Amygdala (tissue), 56 donors: Measurements from ENCODE around the gene SBNO1.
"Not testable (repeated sequence)": the region's sequence is repeated elsewhere in the genome, so short reads cannot be mapped to it uniquely, and the experiment has no call there.

Source experiments
- DNase-seq, 56 donors: peaks; one replicate each; lab custom pipeline; 2025; lab: John Stamatoyannopoulos, UW

The SBNO1 gene

GRCh38 chr12:123356159-123356670, 8.4 kb downstream of the SBNO1 start:
- DNase-seq = no peak

DNA sequence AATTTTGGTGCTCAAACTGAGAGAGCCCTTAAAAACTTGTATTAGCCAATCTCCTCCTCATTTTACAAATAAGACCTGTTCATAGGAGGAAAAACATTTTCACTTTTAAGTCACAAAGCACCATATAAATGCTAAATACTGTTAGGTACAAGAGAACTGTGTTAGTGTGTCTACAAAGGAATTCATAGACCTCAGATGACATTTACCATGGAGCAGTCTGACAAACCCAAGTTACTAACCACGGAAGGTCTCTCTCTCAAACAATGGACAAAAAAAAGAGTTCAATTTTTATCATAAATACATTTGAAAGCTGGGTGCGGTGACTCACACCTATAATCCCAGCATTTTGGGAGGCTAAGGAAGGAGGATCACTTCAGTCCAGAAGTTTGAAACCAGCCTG, 10.0 kb downstream of the SBNO1 start:
- no peak for DNase-seq

DNA sequence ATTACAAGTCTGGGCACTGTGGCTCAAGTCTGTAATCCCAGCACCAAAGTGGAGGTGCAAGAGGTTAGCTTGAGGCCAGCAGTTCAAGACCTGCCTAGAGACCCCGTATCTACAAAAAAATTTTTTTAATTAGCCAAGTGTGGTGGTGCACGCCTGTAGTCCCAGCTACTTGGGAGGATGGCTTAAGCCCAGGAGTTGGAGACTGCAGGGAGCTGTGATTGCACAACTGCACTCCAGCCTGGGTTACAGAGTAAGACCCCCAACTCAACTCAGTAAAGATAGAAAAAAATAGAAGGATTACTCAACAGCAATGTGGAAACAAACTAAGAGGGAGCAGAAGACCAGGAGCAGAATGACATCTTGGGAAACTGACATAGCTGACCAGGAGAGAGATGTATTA, 13.3 kb downstream of the SBNO1 start:
- no peak for DNase-seq

DNA sequence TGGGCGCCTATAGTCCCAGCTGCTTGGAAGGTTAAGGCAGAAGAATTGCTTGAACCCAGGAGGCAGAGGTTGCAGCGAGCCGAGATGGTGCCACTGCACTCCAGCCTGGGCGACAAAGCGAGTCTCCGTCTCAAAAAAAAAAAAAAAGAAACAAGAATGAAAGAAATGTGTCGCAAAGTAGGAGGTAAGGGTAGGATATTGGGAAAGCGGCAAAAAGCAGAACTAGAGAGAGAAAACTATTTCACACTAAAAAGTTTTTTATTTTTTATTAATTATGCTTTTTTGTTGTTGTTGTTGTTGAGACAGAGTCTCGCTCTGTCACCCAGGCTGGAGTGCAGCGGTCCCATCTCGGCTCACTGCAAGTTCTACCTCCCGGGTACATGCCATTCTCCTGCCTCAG, 17.7 kb downstream of the SBNO1 start:
- no peak for DNase-seq

DNA sequence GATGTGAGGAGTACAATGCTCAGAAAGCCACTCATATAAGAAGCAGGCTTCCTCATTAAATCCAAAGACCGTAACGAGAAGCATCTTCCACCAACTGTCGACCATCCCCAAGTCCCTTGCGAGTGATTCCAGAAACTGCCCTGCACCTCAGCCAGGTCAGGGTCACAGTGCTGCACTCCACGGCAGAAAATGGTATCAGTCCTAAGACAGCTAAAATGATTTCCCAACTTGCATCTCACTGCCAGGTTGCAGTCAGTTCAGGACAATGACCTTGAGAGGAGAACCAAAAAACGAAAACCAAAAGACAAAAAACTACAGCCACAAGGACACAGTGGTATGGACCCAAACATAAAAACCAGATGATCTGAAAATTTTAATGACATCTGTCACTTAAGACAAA, 20.6 kb downstream of the SBNO1 start:
- no peak for DNase-seq

GRCh38 chr12:123337070-123337469, 27.6 kb downstream of the SBNO1 start:
- DNase-seq = no peak

DNA sequence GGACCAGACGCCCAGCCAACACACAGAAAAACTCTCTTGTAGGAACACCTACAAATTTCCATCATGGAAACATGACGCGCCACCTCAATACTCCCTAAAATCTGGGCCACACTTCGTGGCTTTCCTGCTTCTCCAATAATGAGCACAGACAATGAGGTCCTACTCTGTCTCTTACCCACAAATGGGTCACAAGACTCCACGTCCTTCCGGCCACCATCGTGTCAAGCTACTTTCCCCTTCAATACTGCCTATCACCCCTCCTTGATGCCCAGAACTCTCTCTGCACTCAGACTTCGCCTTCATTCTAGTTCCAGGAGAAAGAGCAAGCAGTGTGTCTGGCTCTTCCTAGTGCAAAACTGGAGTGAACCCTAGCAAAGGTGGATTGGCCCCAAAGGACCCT, 28.1 kb downstream of the SBNO1 start:
- no peak for DNase-seq

DNA sequence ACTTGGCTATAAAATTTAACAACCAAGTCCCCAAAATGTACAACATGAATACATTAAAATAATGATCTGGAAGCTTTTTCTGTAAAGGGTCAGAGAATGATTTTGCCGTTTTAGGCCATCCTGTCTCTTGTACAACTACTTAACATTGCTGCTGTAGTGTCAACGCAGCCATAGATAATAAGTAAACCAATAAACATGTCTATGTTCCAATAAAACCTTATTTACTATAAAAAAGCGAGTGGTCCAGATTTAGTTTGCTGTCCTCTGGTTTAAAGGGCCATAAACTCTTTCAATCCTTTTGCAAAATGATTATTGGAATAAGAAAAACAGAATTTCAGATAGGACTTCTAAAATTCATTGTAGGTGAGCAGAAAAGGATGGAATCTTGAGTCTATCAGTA, 29.2 kb downstream of the SBNO1 start:
- no peak for DNase-seq

DNA sequence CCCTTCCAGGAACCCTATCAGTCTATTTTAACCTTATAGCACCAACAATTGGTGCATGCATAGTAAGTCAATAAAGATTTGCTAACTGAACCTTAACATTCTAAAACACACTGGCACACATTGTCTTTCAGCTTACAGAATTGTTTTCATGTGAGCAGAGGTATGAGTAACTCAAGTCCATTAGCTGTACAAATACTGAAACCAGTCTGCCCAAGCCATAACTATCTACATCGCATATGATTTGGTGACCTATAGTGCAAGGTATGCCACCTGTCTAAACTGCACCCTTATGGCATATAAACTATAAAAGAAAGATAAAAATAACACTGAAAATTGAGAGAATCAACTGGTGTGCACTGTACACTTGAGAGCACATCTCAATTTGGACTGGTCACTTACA, 34.8 kb downstream of the SBNO1 start:
- DNase-seq = no peak

DNA sequence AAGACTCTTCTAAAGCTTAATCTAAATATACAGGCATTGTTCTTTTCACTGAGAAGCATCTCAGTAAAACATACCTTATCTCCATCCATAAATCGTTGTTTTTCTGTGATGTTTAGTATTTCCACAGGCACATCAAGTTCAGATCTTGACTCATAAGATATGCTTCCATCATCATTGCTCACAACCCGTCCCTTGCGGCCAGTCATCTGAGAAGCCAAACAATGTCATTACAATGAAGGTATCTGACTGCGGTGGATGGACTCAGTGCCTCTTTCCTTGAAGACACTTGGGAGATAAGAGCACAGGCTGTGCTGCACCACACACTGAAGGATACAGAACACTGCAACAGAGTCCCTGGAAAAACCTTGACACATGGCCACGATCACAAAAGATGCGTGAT, 44.8 kb downstream of the SBNO1 start:
- no peak for DNase-seq

DNA sequence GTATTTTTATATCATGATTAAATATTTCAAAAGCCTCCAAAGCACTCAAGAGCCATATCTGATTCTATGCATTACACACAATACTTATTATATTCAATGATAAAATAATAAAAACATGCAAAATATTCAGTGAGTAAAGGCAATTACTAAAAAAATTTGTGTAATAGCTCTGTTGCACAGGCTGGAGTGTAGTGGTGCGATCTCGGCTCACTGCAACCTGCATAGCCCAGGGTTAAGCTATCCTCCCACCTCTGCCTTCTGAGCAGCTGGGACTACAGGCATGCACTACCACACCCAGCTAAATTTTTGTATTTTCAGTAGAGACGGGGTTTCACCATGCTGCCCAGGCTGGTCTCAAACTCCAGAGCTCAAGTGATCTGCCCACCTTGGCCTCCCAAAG, 45.4 kb downstream of the SBNO1 start:
- DNase-seq = no peak

GRCh38 chr12:123313046-123313445, 51.6 kb downstream of the SBNO1 start:
- not testable (repeated sequence) for DNase-seq

GRCh38 chr12:123306200-123306599, 58.4 kb downstream of the SBNO1 start:
- no peak for DNase-seq

GRCh38 chr12:123305136-123305535, 59.5 kb downstream of the SBNO1 start:
- no peak for DNase-seq

- DNase-seq = no peak
Measured at GRCh38 chr12:123293178-123293760, 71.4 kb downstream of the SBNO1 start.

DNA sequence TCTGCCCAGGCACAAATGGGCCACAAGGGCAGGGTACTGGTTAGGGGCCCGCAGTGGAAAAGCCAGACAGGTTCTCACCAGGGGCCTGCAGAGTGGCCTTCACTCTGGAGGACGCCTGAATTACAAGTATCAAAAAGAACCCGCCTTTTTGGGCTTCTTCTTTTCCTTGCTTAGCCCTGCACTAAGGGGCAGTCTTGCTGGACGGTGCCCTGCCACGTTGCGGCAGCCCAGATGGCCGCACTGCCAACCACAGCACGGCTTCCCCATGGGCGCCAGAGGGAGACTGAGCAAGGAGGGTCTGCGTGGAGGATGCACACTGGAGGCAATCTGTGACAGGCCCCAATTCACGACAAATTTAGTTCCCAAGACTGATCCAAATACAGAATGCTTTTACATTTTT, 74.7 kb downstream of the SBNO1 start:
- DNase-seq = no peak

- peak in 2 of 56 donors; percentile 9 to 17 for DNase-seq
Measured at GRCh38 chr12:123288751-123289346, 75.8 kb downstream of the SBNO1 start.

GRCh38 chr12:123286652-123287373, 77.8 kb downstream of the SBNO1 start:
- no peak for DNase-seq

- no peak for DNase-seq
Measured at GRCh38 chr12:123284669-123285068, 80.0 kb downstream of the SBNO1 start.

DNA sequence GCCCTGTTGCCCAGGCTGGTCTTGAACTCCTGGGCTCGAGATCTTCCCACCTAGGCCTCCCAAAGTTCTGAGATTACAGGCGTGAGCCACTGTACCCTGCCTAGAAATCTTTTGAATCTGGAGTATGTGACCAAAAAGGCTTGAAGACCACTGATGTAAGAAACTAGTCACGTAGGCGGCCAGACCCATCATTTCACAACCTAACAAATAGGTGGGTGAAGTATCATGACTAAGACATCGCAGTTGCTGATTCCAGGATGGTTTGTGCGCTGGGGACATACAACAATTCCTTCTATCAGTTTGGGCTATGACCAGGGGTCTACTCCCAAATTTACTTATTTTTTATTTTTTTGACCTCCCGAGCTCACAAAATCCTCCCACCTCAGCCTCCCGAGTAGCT, 81.2 kb downstream of the SBNO1 start:
- DNase-seq = no peak

DNA sequence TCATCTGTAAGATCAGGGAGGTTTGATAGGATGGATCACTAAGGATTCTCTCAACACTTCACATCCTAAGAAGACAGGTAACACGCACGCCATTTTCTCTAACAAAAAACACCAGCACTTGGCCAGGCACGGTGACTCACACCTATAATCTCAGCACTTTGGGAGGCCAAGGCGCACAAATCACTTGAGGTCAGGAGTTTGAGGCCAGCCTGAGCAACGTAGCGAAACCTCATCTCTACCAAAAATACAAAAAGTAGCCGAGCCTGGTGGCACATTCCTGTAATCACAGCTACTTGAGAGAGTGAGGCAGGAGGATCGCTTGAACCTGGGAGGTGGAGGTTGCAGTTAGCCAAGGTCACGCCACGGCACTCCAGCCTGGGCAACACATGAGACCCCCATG, 82.5 kb downstream of the SBNO1 start:
- no peak for DNase-seq

- no peak for DNase-seq
Measured at GRCh38 chr12:123280971-123281370, 83.7 kb downstream of the SBNO1 start.
